Raji (cell line): Measurements from ENCODE around the gene PTPRN2.

Source experiments
- POLR2A ChIP-seq: IDR thresholded peaks from 2 replicates; pipeline ENCODE4 v1.6.1; 2011; ENCODE audit warnings: low read depth, low read length, control low read depth; ENCODE audit not compliant: insufficient read depth

The PTPRN2 gene

GRCh38 chr7:158187694-158187994, 400.0 kb downstream of the PTPRN2 start:
- TF ChIP-seq POLR2A, result no peak

- TF ChIP-seq POLR2A, result no peak
These were observed 400.5 kb downstream of the PTPRN2 start for GRCh38 chr7:158186864-158187693.

- no peak for TF ChIP-seq POLR2A
These were observed 401.2 kb downstream of the PTPRN2 start for GRCh38 chr7:158186406-158186805.

- TF ChIP-seq POLR2A, result no peak
These were observed 402.0 kb downstream of the PTPRN2 start for GRCh38 chr7:158185653-158186052.

GRCh38 chr7:158183431-158183830, 404.2 kb downstream of the PTPRN2 start:
- TF ChIP-seq POLR2A, result no peak

GRCh38 chr7:158176561-158177173, 411.0 kb downstream of the PTPRN2 start:
- TF ChIP-seq POLR2A, result no peak

- TF ChIP-seq POLR2A, result no peak
These were observed 411.8 kb downstream of the PTPRN2 start for GRCh38 chr7:158175779-158176178.

- TF ChIP-seq POLR2A, result no peak
These were observed 412.7 kb downstream of the PTPRN2 start for GRCh38 chr7:158174947-158175346.

- TF ChIP-seq POLR2A, result no peak
These were observed 420.2 kb downstream of the PTPRN2 start for GRCh38 chr7:158167373-158167772.

- TF ChIP-seq POLR2A, result no peak
These were observed 421.0 kb downstream of the PTPRN2 start for GRCh38 chr7:158166386-158167340.

GRCh38 chr7:158165711-158166110, 421.9 kb downstream of the PTPRN2 start:
- no peak for TF ChIP-seq POLR2A

GRCh38 chr7:158164101-158165095, 423.2 kb downstream of the PTPRN2 start:
- TF ChIP-seq POLR2A, result no peak

GRCh38 chr7:158161194-158161593, 426.4 kb downstream of the PTPRN2 start:
- TF ChIP-seq POLR2A, result no peak

GRCh38 chr7:158160199-158160598, 427.4 kb downstream of the PTPRN2 start:
- no peak for TF ChIP-seq POLR2A

GRCh38 chr7:158157460-158157859, 430.2 kb downstream of the PTPRN2 start:
- TF ChIP-seq POLR2A, result no peak

GRCh38 chr7:158150234-158150633, 437.4 kb downstream of the PTPRN2 start:
- no peak for TF ChIP-seq POLR2A
